Coronary artery (tissue), 2 donors: ENCODE measurements around the gene GAL3ST1.

ENCODE experiments used
- DNase-seq: peaks from one replicate; pipeline ENCODE4 v3.0.0-alpha.2; 2017; ENCODE audit warnings: low spot score
- H3K27ac ChIP-seq, 2 donors: fragments of 200-600 bp; sonication (generic); one replicate each; pipeline ENCODE4 v1.5.1; 2016 to 2019
- H3K4me3 ChIP-seq: fragments of 200-600 bp; sonication (generic); 2 replicates; pipeline ENCODE4 v1.5.1; 2016; ENCODE audit warnings: mild to moderate bottlenecking, moderate library complexity
- CTCF ChIP-seq: fragments of 200-600 bp; sonication (generic); IDR thresholded peaks from one replicate; pipeline ENCODE4 v1.5.1; 2019; ENCODE audit warnings: antibody characterized with exemption

GAL3ST1 gene

GRCh38 chr22:30535182-30535581, 39.3 kb downstream of the GAL3ST1 start:
- no peak for DNase-seq
- no peak overlapping the region for H3K27ac ChIP-seq
- TF ChIP-seq CTCF: no peak
- H3K4me3 ChIP-seq: no peak overlapping the region

- no peak overlapping the region for H3K27ac ChIP-seq
- H3K4me3 ChIP-seq: no peak overlapping the region
- no peak for DNase-seq
- no peak for TF ChIP-seq CTCF
Observed at GRCh38 chr22:30531651-30532608, 42.5 kb downstream of the GAL3ST1 start.

- no peak overlapping the region for H3K4me3 ChIP-seq
- no peak overlapping the region for H3K27ac ChIP-seq
- TF ChIP-seq CTCF: no peak
- DNase-seq: no peak
Observed at GRCh38 chr22:30526656-30527055, 47.8 kb downstream of the GAL3ST1 start.

GRCh38 chr22:30523646-30524489, 50.6 kb downstream of the GAL3ST1 start:
- H3K4me3 ChIP-seq: no peak overlapping the region
- no peak for DNase-seq
- H3K27ac ChIP-seq: no peak overlapping the region
- TF ChIP-seq CTCF: no peak

- no peak for DNase-seq
- no peak overlapping the region for H3K27ac ChIP-seq
Observed at GRCh38 chr22:30521368-30522156, 52.9 kb downstream of the GAL3ST1 start.

More at GRCh38 chr22:30521368-30522156, 52.9 kb downstream of the GAL3ST1 start:
- H3K4me3 ChIP-seq: no peak overlapping the region
- no peak for TF ChIP-seq CTCF
